ENCODE results near the gene CST11. TPM values are rescaled to one million over a fixed set of nuclear protein-coding genes. Genes with fewer than 3 reads are reported as not detected.

CST11 gene
- total and polyA plus RNA-seq, 9 of the 15 experiments (the other 6 are each of a cell fraction or from before 2014, with no cell fraction given), result not detected

GRCh38 chr20:23484081-23484480 is 31.4 kb upstream of the CST11 start:
- Histone ChIP-seq H3K9ac (ENCODE audit: insufficient read depth in 1 of 2, low read depth in 2 of 2, low read length in 2 of 2) (no peak overlapping the region), H3K4me3 (no peak overlapping the region), H3K9me1 (ENCODE audit: control insufficient read depth, insufficient read depth, low read length) (no peaks in the 10 kb centered on the region), H3K79me2 (ENCODE audit: control insufficient read depth, insufficient read depth, low read length) (no peaks in the 10 kb centered on the region), H3K9me3 (replicated peaks; ENCODE audit: control insufficient read depth, insufficient read depth, low read depth, low read length) (no peaks in the 10 kb centered on the region), H3K27ac (ENCODE audit: extremely low read depth, low read depth, low read length) (no peak overlapping the region), H3K4me1 (replicated peaks in 1 of 2; ENCODE audit: control insufficient read depth in 2 of 2, insufficient read depth in 2 of 2, low read length in 2 of 2) (no peaks in the 10 kb centered on the region), H3K27me3 (ENCODE audit: control insufficient read depth in 2 of 2, insufficient read depth in 2 of 2, low read length in 2 of 2) (no peaks in the 10 kb centered on the region; a peak in 1 of 5 replicates), H3K4me2 (ENCODE audit: insufficient read depth, low read length) (no peak overlapping the region), H4K20me1 (replicated peaks; ENCODE audit: control insufficient read depth, insufficient read depth, low read length) (no peaks in the 10 kb centered on the region), H2AFZ (ENCODE audit: low read depth, low read length) (no peak overlapping the region), H3K36me3 (ENCODE audit: control insufficient read depth, insufficient read depth, low read length) (no peaks in the 10 kb centered on the region)
- in situ Hi-C loops (cut with MboI) (no loop called here), intact Hi-C loops (cut with micrococcal nuclease) (no loop called here)
- no TSS peak for BruUV-seq (replicated peaks)
- CTCF ChIA-PET (ENCODE audit: low intra/inter-chr PET ratio), result no interaction called here
- DNase-seq (ENCODE audit: extremely low read depth in 1 of 4, low spot score in 3 of 4), result no peak
- FAIRE-seq, result no peak
- POLR2A ChIA-PET, result no interaction called here
- WGBS (ENCODE audit: insufficient coverage, low coverage, missing lambda C conversion rate), result 0% methylated on average over 4 of the region's 4 CpGs
- no peak for ATAC-seq
- TF ChIP-seq C11orf30 (IDR thresholded peaks at IDR 0.05; ENCODE audit: low read depth) (no peak), CREB3 (tag; conservative IDR thresholded peaks at IDR 0.05; ENCODE audit: low read depth) (no peak), CBX3 (IDR thresholded peaks at IDR 0.05; ENCODE audit: borderline replicate concordance in 1 of 2, low read length in 2 of 2) (no peak), ETV6 (IDR thresholded peaks at IDR 0.05; ENCODE audit: borderline replicate concordance in 1 of 2, low read depth in 2 of 2, low read length in 1 of 2) (no peak), ETV6 (CRISPR knock-in tag; IDR thresholded peaks at IDR 0.05; ENCODE audit: borderline replicate concordance) (no peak), ZHX1 (conservative IDR thresholded peaks at IDR 0.05; ENCODE audit: low read length) (no peak), CBX5 (IDR thresholded peaks at IDR 0.05; ENCODE audit: borderline replicate concordance, low read depth) (no peak), AFF4 (CRISPR knock-in tag; IDR thresholded peaks at IDR 0.05) (no peak), VEZF1 (CRISPR knock-in tag; IDR thresholded peaks at IDR 0.05) (no peak), SMARCA5 (IDR thresholded peaks at IDR 0.05) (no peak), PYGO2 (tag; IDR thresholded peaks at IDR 0.05) (no peak), ZNF280A (IDR thresholded peaks at IDR 0.05; ENCODE audit: low read depth, partially characterized antibody) (no peak)
